Stimulated activated CD8-positive, alpha-beta memory T cell treated with anti-CD3 and anti-CD28 coated beads, Interleukin-15, amount 100 ng/mL, for 24 hours (primary cell): ENCODE data around the gene CD55.

ENCODE experiments used
- DNase-seq: peaks from one replicate; pipeline ENCODE4 v3.0.0-alpha.2; 2020; ENCODE audit warnings: low read depth

Gene CD55

DNA sequence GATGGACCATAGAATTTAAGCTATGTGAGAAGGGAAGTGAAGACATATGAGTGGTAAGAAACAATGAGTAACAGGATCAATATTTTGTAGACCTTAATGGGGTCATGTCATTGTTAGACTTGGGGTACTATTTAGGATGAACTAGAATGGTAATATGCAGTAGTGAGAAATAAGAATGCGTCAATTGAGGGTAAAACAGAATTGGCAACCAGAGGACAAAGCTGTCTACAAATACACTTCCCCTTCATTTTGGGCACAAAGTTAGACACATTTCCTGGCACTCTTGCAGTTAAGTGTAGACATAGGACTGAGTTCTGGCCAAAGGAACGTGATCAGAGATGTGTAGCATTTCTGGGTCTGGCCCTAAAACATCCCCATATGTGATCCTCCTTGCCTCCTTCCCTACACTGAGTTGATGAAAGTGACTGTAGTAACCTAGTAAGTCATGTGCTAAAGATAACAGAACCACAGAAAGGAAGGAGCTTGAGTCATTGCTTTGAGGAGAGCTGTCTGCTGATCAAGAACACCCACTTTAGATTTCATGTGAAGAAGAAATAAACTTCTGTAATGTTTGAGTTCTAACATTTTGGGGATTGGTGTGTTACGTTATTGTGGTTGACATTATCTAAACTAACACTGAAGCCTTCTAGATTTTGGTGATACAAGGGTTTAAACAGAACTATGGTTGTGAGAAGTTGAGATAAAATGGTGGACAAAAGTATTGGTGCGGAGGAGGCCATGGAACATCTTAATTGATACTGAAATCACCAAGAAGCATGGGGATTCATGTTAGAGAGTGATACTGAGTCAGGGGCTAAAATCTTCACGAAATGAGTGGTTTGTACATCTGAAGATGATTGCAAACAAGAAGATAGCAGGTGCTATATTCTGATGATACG lies 41.7 kb downstream of the CD55 start:
- no peak for DNase-seq

DNA sequence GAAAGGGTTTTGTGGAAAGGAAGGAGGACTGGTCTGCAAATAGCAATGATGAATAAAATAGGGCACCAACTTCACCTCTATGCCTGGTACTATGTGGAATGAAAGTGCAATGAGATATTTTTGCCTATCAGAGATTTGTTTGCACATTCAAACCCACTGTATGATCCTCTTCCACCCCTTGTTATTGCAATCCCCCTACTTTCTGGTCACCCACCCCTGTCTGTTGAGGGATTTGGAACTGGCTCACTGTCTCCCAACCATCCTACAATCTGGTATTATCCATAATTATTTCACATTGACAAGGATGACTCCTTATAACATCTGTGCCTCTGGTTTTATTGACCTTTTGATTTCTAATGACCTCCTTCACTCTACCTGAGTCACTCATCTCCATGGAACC lies 42.4 kb downstream of the CD55 start:
- DNase-seq, result no peak

DNA sequence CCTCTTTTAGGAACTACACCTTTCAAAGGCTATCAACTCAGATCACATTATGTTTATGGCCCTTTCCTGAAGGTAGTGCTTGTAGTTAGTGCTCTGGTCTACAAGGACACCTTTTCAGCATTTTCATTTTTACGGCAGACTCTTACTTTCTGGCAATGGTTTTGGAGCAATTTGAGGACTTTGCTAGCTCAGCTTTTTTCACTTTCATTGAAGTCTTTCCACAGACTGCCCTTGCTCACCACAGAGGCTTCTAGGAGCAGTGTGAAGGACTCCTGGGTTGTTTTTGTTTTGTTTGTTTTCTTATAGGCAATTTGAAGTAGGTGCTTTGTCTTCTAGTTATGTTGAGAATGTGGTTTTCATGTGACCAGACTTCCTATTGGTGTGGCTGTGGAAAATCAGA lies 43.1 kb downstream of the CD55 start:
- DNase-seq, result no peak

DNA sequence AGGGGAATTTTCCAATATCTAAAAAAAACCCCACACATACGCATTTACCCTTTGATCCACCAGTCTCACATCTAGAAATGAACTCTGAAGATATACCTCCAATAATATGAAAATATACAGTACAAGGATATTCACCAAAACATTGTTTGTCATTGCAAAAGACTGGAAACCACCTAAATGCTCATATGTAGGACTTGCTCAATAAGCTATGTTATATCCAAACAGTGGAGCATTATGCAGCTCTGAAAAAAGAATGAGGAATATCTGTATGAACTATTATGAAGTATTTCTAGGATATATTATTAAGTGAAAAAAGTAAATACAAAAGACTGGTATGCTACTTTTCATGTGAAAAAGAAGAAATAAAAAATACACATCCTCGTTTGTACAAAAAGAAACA lies 43.6 kb downstream of the CD55 start:
- no peak for DNase-seq

DNA sequence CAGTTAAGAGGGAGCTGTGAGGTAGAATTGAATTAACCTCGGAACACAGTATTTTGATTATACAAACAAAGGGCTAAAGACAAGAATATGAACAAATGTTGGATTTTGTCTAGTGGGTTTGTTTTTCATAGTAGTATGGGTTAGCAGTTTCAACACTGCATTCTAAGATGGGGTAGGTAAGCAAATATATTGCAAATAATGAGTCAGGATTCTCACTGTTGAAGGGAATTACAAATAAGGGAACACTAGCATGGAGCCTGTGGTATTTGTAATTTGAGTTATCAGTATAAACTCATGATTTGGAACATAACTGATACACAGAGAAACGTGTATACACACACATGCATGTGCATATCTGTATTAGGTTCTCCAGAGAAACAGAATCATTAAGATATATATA lies 44.5 kb downstream of the CD55 start:
- no peak for DNase-seq

DNA sequence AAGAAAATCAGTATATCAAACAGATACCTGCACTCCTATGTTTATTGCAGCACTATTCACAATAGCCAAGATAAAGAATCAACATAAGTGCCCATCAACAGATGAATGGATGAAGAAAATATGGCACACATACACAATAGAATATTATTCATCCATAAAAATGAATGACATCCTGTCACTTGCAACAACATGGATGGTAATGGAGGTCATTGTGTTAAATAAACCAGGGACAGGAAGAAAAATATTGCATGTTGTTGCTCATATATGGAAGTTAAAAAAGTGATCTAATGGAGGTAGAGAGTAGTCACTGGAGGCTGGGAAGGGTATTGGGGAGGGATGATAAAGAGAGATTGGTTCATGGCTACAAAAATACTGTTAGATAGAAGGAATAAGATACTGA lies 67.2 kb downstream of the CD55 start:
- no peak for DNase-seq

DNA sequence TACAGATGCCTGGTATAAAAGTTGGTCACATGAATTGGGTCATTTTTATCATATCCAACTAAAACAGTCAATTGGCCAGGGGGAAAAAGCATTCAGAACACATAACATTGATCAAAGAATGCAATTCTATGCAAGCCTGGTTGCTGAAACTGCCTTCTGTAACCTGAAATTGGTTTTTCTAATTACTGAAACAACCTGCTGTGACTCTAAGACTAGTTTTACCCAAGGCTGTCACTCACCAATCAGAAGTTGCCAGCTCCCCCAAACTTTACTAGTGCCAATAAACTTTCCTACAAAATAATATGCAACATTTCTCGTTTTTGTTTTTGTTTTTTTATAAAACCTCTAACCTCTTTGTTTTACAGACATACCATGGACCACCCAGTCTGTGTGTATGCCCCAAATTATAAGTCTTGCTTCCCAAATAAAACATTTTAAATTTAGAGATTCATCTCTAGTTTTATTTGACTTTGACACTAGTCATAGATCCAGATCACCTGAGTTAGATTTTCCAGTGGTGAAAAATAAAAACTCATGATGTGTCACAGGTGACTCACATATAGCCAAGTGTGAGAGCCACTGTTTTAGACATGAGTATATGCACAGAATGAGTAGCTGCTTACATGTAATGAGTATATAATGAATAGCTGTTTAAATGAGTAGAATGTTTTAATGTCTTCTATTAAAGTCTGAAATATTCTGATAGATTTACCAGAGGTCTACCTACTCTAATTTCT lies 68.4 kb downstream of the CD55 start:
- no peak for DNase-seq

DNA sequence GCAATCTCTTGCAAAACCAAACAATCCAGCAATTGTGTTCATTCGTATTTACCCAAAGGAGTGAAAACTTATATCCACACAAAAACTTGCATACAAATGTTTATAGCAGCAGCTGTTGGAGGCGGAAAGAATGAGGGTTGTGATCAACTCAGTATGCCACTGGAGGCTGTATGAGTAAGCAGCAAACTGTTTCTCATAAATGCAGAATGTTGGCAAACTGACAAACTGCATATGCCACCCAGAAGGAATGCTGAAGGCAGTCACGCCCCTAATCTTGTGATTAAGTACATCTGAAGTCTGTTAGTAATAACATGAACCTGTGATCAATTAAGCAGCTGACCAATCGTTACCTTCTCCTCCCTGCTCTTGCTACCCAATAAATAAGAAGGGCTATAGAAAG lies 72.1 kb downstream of the CD55 start:
- DNase-seq, result no peak

DNA sequence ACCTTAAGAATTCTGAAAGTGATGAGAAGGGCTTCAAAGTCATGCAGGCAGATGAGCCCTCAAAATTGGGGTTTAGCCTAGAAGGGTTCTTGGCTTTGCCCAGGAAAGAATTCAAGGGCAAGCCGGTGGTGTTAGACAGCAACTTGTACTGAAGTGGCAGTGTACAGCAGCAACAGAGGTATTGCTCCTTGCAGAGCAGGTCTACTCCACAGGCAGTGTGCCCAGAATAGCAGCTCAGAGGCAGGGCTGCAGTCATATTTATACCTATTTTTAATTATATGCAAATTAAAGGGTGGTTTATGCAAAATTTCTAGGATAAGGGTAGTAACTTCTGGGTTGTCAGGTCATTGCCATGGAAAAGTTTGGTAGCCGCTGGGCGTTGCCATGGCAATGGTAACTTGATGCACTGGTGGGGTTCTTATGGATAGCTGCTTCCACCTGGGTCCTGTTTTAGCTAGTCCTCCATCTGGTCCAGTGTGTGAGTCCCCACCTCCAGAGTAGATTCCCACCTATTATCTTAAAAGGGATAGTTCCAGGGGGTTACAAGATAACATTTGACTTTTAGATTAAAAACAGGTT lies 74.8 kb downstream of the CD55 start:
- DNase-seq, result no peak

DNA sequence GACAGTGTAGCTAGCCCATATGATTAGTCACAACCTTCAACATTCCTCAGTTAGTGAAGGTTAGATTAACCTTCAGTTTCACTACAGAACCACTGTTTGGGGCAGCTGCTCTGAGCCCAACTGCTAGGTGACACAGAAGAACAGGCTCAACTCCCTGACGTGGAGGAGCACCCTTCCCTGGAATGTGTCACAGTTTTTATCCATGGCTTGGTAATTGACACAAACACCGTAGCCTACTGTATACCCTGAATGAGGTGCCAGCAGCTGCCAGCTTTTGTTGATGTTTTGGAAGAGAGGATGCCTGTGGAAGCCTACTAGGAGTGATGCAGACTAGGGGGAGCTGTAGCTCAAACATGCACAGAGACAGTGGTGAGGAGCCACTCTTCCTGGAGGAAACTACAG lies 76.0 kb downstream of the CD55 start:
- no peak for DNase-seq

DNA sequence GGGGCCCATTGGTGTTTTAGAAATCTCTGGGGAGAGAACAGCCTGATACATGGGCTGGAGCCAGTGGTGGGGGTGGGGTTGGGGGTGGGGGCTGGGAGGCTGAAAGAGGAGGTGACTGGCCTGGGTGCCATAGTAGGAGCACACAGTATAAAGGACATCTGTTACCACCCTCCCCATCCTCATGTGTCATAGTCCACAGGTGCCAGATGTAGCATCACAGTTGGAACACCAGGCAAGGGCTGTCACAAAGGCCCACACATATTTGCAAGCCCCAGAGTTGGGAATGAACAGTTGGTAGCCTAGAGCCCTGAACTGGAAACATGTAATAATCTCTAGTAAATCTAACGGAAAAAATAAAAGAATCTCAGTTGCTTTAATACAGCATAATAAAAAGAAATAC lies 77.5 kb downstream of the CD55 start:
- DNase-seq, result no peak

DNA sequence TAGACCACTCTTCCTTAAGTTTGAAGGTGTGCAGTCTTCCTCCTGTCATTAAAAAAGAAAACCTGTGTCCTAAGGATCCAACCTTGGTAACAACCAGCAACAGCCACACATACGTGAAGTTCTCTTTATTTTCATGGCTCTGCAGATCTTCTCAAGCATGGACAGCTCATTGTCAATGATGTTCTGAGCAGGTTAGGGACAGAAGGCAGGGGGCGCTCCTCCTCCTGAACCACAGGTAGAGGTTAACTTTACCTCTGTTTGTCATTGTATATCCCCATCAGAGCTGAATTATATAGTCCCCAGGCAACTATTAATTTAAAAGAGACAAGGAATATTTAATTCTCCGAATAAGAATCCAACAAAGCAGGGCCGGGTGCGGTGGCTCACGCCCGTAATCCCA lies 80.1 kb downstream of the CD55 start:
- no peak for DNase-seq

DNA sequence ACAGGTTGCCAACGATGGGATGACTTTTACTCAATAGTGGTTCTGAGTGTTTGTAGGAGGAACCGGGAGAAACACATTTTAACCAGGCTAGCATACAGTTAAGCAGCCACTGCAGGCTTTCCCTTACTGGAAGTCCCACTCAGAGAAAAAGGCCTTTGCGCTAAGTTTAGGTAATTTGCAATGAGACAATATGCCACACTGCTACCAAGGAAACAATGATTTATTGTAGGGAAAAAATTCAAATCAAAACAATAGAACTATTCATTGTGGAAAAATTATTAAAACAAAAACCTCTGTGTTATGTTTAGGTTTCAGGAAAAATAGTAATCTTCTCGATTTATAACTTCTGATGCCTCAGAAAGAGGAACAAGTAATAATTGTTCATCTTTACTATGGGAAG lies 81.3 kb downstream of the CD55 start:
- DNase-seq, result no peak

DNA sequence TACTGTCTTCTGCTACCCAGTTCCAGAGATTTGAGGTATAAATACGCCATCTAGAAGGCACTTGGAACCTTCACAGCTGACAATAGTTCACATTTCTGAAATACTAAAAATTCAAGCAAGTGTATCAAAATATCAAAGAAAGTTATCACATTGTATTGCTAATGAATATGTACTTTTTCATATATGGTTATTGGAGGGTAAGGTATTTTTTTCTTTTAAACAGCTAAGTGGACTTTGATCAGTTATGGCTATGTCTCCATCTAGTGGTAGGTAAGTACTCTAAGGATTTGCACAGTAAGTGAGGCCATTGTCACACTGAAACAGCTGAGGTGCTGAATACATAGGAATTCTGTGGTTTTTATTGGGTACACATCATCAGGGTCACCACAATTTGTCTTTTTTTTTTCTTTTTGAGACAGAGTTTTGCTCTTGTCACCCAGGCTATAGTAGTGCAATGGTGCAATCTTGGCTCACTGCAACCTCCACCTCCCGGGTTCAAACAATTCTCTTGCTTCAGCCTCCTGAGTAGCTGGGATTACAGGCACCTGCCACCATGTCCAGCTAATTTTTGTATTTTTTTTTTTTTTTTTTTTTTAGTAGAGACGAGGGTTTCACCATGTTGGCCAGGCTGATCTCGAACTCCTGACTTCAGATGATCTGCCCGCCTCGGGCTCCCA lies 83.5 kb downstream of the CD55 start:
- no peak for DNase-seq

DNA sequence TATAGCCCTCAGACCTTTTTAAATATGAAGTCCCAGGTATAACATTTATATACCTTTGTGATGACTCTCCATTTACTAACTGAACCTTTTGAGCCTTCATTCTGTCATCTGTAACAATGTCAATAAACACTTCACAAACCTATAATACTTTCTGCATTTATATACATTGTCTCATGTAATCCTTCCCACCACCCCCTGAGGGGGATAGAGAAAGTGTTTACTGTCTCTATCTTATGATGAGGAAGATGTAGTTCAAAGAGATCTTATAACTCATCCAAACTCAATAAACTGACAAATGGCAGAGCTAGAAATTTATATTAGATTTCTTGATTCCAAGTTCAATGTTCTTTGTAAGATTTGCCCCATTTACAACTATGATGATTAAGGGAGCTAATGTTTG lies 84.3 kb downstream of the CD55 start:
- no peak for DNase-seq

DNA sequence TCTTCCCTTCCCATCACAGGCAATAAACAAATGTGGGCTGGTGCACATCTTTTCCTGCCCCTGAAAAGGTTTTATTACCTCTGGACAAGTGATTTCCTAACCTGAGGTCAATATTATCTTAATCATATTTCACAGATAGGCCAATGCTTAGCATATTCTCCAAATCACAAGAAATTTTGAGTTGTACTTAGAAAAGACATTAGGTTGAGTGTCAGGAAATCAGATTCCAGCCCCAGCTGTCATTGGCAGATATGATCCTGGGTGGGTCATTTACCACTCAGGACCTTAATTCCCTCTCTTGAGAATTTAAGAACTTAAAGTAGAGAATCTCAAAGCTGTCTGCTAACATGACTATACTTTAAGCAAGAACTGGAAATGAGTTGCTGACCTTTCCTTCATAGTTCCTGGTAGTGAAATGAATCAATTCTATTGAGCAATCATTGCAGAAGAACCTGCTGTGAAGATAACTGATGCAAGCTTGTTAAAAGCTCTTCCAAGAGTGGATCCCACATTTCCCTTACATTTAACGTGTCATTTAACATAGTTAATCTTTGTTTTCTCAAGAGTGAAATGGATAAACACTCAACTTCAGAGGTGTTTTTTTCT lies 86.3 kb downstream of the CD55 start:
- no peak for DNase-seq
